ENCODE data around the gene STOML1. TPM values are rescaled to one million over a fixed set of nuclear protein-coding genes. Genes with fewer than 3 reads are reported as not detected.

STOML1 gene, protein sequence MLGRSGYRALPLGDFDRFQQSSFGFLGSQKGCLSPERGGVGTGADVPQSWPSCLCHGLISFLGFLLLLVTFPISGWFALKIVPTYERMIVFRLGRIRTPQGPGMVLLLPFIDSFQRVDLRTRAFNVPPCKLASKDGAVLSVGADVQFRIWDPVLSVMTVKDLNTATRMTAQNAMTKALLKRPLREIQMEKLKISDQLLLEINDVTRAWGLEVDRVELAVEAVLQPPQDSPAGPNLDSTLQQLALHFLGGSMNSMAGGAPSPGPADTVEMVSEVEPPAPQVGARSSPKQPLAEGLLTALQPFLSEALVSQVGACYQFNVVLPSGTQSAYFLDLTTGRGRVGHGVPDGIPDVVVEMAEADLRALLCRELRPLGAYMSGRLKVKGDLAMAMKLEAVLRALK
- 6.7 TPM for polyA plus RNA-seq (2013, experiment 1 of 2)
- polyA plus RNA-seq (2013, experiment 2 of 2): 7.2 TPM

DNA sequence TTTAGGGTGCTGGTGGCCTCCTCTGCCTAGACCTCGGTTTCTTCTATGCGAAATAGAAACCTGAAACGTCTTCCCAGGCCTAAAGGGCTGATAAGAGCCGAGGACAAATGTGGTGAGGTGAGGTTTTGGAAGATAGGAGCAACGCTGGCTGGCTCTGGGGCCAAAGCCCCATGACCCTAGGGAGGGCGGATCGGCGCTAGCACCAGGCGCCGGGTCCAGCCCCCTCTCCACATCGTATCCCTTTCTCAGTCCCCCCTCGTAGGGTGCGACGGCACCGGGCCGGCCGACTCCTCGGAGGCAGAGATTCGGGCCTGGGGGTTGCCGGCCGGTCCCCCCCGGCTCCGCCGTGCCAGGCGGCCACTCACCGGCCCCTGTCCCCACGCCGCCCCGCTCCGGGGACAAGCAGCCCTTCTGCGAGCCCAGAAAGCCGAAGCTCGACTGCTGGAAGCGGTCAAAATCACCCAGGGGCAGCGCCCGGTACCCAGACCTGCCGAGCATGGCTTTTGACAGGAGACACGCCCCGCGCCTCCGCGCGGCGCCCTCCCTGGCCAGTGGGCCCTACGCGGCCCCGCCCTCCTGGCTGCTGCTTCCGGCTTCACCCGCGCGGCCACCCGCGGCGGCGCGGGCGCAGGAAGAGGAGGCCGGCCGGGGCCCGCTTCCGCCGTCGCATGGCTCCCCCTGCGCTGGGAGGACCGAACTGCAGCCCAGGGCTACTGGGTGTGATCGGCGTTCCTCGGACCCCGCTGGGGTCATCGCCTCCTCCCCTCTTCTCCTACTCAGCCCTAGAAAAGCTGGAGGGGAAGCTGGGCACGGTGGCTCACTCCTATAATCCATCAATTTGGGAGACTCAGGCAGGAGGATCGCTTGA, at the start of gene STOML1:
Gene STOML1, minus strand, starts transcription at position 570 of the 868 bp plus-strand sequence. Its CDS starts 72 bp downstream, at position 498.
- H3K4me1 ChIP-seq (ENCODE audit: control insufficient read depth, insufficient read depth, low read length, poor library complexity, severe bottlenecking): peaks cover 33% of the 10 kb centered on the region
- WGBS, 2 experiments (ENCODE audit: insufficient coverage in 2 of 2): 1 to 2% methylated on average over 25 to 47 of the region's 72 CpGs
- H3K36me3 ChIP-seq (ENCODE audit: control insufficient read depth, insufficient read depth, low read length): no peaks in the 10 kb centered on the region
- no peaks in the 10 kb centered on the region for H3K9me3 ChIP-seq (ENCODE audit: control insufficient read depth, low read length)
- H3K27ac ChIP-seq (ENCODE audit: low read depth, low read length, severe bottlenecking): no peak within 1 kb of the TSS
- peak within 1 kb of the TSS; percentile 72 for H3K4me3 ChIP-seq (ENCODE audit: extremely low read depth, insufficient read depth, low read length, poor library complexity, severe bottlenecking)

DNA sequence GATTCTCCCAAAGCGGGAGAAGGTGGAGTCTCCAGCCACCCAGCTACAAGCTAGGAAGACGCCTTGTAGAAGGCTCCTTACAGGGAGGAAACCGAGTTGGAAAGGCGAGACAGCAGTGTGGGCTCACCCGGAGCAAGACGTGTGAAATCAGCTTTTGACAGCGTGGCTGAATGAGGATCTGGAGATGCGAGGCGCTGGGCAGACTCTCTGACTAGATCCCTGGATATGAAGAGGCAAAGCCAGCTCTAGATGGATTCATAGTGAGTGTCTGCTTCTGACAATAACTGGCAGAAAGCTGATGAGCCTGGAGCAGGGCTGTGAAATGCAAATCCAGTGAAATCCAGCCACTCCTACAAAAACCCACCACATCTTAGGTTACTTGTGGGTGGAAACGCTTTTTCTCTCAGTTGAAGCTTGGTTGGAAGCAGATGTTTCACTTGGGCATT, 49.2 kb upstream of the STOML1 start:
- WGBS, 2 experiments (ENCODE audit: insufficient coverage in 2 of 2): 91 to 92% methylated on average over 10 of the region's 10 CpGs
- peaks cover 29% of the 10 kb centered on the region for H3K4me1 ChIP-seq (ENCODE audit: control insufficient read depth, insufficient read depth, low read length, poor library complexity, severe bottlenecking)
- no peak overlapping the region for H3K4me3 ChIP-seq (ENCODE audit: extremely low read depth, insufficient read depth, low read length, poor library complexity, severe bottlenecking)
- H3K27ac ChIP-seq (ENCODE audit: low read depth, low read length, severe bottlenecking): no peak overlapping the region
- peaks cover 4% of the 10 kb centered on the region for H3K36me3 ChIP-seq (ENCODE audit: control insufficient read depth, insufficient read depth, low read length)
- H3K9me3 ChIP-seq (ENCODE audit: control insufficient read depth, low read length): no peaks in the 10 kb centered on the region

DNA sequence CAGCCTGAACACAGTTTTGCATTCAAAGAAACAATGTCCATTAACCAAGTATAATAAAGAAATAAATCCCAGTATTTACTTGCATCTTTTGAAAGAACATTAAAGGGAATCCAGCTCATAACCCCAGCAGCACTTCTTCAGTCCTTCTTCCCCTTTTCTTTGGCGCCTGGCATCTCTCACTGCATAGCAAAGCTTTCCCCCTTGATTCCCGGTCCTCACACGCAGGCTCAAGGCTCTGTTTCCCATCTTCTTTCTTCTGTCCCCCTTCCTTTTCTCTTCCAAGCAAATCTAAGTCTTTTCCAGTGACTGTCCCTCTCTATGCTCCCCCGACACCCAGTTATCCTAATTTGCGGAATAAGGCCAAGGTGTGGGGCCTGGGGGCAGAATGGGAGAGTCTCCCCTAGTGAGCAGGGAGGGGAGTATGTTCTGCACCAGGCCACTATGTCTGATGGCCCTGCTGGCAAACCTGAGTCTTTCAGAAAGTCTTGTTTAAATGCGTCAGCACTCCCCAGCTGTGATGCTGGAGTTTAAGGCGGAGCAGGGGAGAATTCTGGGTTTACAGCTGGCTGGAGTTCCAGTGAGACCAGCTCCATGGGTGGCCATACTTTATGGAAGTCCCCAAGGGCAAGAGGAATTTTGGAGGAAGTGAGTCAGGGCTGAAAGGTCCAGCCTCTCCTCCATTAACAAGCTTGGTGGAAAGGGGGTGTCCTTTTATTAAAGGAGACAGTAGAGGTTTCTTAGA, 48.2 kb upstream of the STOML1 start:
- WGBS, 2 experiments (ENCODE audit: insufficient coverage in 2 of 2): 74 to 75% methylated on average over 5 of the region's 7 CpGs
- H3K27ac ChIP-seq (ENCODE audit: low read depth, low read length, severe bottlenecking): peak overlapping the region; percentile 57
- no peak overlapping the region for H3K4me3 ChIP-seq (ENCODE audit: extremely low read depth, insufficient read depth, low read length, poor library complexity, severe bottlenecking)
- H3K36me3 ChIP-seq (ENCODE audit: control insufficient read depth, insufficient read depth, low read length): peaks cover 7% of the 10 kb centered on the region
- H3K4me1 ChIP-seq (ENCODE audit: control insufficient read depth, insufficient read depth, low read length, poor library complexity, severe bottlenecking): peaks cover 29% of the 10 kb centered on the region
- no peaks in the 10 kb centered on the region for H3K9me3 ChIP-seq (ENCODE audit: control insufficient read depth, low read length)

DNA sequence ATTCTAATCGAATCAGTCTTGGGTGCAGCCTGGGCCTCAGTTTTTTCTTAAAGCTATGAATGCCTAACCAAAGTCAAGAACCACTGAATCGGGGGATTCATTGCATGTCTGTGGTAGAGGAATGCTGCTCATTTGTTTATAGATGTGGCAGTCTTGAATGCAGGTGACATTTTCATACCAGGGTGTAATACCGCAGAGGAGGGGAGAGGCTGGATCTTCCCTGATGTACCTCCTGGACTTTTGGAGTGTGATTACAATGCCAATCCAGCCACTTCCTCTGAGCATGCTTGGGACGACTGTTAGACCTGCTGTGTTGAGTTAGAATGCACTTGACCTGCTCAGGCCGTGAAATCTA, 47.5 kb upstream of the STOML1 start:
- WGBS, 2 experiments (ENCODE audit: insufficient coverage in 2 of 2): 91 to 93% methylated on average over 4 to 5 of the region's 5 CpGs
- Histone ChIP-seq H3K27ac (ENCODE audit: low read depth, low read length, severe bottlenecking) (no peak overlapping the region), H3K9me3 (ENCODE audit: control insufficient read depth, low read length) (no peaks in the 10 kb centered on the region)

DNA sequence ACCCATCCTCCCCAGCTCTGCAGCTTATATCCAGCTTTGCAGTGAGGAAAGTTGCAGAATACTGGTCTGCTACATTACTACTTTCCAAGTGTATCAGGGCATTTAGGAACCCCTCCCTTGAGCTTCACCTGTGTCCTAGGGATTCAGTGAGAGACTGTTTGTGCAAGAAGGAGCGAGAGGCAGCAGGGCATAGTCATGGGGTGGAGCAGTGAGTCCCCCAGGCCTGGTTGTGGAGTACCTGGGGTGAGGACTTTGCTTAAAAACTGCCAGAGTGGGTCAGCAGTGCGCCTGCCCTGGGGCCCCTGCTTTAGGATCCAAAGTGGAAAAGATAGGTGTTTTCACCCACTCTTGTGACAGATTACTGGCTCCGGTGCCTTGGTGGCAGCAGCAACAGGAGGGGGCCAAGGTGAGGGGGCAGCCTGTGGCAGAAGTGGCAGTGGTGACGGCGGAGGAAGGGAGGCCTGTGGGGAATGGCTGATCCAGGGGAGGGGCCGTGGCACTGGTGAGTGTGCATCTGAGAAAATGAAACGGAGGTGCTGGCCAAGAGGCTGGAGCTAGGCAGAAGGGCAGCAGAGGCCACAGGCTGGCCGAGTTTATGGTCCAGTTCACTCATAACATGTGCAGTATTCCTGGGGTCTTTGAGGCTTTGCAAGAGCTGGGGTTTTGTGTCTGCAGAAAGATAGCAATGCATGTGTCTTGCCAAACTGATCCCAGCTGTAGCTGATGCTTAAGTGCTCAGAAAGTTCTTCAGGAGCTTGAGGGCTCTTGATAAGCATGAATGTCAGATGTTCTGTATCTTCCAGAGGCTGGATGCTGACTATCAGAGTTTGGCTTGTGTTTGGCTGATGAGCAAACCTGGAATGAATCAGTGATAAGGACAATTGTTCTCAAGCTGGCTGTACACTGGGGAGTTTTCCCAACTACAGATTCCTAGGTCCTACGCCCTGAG, 46.9 kb upstream of the STOML1 start:
- 90 to 91% methylated on average over 8 to 9 of the region's 9 CpGs for WGBS, 2 experiments (ENCODE audit: insufficient coverage in 2 of 2)
- Histone ChIP-seq H3K27ac (ENCODE audit: low read depth, low read length, severe bottlenecking) (no peak overlapping the region), H3K9me3 (ENCODE audit: control insufficient read depth, low read length) (no peaks in the 10 kb centered on the region), H3K4me1 (ENCODE audit: control insufficient read depth, insufficient read depth, low read length, poor library complexity, severe bottlenecking) (peaks cover 29% of the 10 kb centered on the region), H3K36me3 (ENCODE audit: control insufficient read depth, insufficient read depth, low read length) (peaks cover 18% of the 10 kb centered on the region), H3K4me3 (ENCODE audit: extremely low read depth, insufficient read depth, low read length, poor library complexity, severe bottlenecking) (no peak overlapping the region)

More for the DNA sequence above, 47.5 kb upstream of the STOML1 start:
- no peak overlapping the region for H3K4me3 ChIP-seq (ENCODE audit: extremely low read depth, insufficient read depth, low read length, poor library complexity, severe bottlenecking)
- peaks cover 12% of the 10 kb centered on the region for H3K36me3 ChIP-seq (ENCODE audit: control insufficient read depth, insufficient read depth, low read length)
- H3K4me1 ChIP-seq (ENCODE audit: control insufficient read depth, insufficient read depth, low read length, poor library complexity, severe bottlenecking): peaks cover 29% of the 10 kb centered on the region

DNA sequence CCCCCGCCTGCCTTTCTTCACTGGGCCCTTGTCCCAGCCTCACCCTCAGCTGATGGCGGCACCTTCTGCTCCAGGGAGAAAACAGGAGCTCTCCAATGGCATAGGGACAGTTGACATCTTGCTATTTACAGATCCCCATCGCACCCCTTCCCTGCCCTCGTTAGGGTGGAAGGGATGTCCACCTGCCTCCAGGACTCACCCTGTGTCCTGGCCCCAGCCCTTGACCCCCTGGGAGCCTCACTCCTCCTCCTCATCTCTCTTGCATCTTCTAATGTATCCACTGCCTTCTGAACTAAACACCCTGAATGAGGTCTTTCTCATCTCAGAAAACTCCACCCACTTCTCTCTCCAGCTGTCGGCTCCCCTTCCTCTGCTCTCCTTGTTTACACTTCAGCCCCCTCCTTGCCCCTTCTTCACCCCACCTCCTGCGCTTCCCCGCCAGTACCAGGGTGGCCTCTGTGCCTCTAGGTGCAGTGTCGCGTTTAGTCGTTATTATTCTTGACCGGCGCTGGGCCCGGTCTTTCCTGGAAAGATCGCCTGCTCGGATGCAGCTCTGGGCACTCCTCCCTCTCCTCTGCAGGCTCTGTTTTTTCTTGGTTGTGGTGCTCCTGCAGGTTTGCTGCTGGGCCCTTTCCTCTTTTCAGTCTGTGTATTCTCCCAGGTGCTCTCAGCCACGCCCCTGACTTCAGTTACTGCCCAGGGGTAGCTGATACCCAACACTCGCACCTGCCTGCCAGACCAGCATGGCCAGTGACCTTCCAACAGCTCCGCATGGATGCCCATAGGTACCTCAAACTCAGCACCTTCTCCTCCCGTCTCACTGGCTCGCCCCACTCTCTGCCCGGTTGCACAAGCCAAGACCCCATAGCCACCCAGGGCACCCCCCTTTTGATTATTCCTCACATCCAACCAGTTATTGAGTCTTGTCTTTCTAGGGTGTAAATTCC, 45.3 kb upstream of the STOML1 start:
- 87 to 90% methylated on average over 20 to 21 of the region's 21 CpGs for WGBS, 2 experiments (ENCODE audit: insufficient coverage in 2 of 2)
- Histone ChIP-seq H3K4me1 (ENCODE audit: control insufficient read depth, insufficient read depth, low read length, poor library complexity, severe bottlenecking) (peaks cover 29% of the 10 kb centered on the region), H3K4me3 (ENCODE audit: extremely low read depth, insufficient read depth, low read length, poor library complexity, severe bottlenecking) (no peak overlapping the region), H3K27ac (ENCODE audit: low read depth, low read length, severe bottlenecking) (no peak overlapping the region), H3K36me3 (ENCODE audit: control insufficient read depth, insufficient read depth, low read length) (peaks cover 33% of the 10 kb centered on the region), H3K9me3 (ENCODE audit: control insufficient read depth, low read length) (no peaks in the 10 kb centered on the region)

DNA sequence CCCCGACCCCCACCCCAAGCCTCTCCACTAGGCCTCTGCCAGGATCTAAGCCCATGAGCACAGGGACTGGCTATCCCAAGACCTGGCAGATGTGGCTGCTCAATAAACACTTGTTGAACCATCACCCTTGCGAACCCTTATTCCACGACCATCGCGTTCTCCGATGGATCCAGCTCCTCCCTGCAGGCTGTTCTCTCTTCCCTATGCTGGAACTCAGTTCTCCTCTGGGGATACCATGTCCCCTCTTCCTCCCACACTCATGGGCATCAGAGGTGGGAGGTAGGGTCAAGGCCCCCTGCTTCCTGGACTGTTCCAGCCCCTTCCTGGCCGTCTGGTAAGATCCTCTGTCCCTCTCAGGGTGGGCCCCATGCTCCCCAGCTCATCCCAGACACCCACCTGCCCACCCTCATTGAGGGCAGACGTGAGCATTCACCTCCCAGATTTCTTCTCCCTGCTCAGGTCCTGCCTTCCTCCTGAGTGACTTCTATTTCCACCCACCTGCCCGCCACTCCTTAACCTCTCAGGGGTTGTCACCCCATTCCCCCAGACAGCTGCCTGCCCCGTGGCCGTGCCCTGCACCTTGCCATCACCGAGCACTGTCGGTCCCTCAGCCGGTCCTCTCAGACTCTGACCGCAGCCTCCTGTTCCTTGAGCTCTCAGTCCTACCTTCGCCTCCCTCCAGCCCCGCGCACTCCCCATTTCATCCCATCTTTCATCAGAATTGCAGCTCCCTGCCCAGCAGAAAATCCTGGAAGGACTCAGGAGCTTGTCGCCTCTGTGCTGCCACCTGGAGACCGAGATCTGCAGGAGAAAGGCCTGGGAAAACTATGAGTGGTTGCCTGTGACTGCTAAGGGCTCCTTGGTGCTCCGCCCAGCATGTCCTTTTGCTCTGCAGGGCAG, 44.4 kb upstream of the STOML1 start:
- no peak overlapping the region for H3K4me3 ChIP-seq (ENCODE audit: extremely low read depth, insufficient read depth, low read length, poor library complexity, severe bottlenecking)
- H3K9me3 ChIP-seq (ENCODE audit: control insufficient read depth, low read length): no peaks in the 10 kb centered on the region
- H3K27ac ChIP-seq (ENCODE audit: low read depth, low read length, severe bottlenecking): no peak overlapping the region
- WGBS, 2 experiments (ENCODE audit: insufficient coverage in 2 of 2): 57 to 65% methylated on average over 17 to 18 of the region's 21 CpGs
- H3K36me3 ChIP-seq (ENCODE audit: control insufficient read depth, insufficient read depth, low read length): peaks cover 30% of the 10 kb centered on the region
- peaks cover 29% of the 10 kb centered on the region for H3K4me1 ChIP-seq (ENCODE audit: control insufficient read depth, insufficient read depth, low read length, poor library complexity, severe bottlenecking)

DNA sequence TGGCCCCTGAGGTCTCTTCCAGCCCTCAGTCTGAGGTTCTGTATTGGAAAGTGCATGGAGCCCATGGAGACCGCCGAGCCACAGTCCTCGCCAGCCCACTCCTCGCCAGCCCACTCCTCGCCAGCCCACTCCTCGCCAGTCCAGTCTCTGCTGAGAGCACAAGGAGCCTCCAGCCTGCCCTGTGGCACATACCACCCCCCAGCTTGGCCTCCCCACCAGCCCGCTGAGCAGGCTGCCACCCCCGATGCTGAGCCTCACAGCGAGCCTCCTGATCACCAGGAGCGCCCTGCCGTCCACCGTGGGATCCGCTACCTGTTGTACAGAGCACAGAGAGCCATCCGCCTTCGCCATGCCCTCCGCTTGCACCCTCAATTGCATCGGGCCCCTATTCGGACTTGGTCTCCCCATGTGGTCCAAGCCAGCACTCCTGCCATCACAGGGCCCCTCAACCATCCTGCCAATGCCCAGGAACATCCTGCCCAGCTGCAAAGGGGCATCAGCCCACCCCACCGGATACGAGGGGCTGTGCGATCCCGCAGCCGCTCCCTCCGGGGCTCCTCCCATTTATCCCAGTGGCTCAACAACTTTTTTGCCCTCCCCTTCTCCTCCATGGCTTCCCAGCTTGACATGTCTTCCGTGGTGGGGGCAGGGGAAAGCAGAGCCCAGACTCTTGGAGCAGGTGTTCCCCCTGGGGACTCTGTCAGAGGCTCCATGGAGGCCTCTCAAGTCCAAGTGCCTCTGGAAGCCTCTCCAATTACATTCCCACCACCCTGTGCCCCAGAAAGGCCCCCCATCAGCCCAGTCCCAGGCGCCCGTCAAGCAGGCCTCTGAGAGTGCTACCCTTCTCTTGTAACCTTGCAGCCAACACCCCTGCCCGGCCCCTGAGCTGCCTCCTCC, 43.3 kb upstream of the STOML1 start:
- Histone ChIP-seq H3K27ac (ENCODE audit: low read depth, low read length, severe bottlenecking) (no peak overlapping the region), H3K4me3 (ENCODE audit: extremely low read depth, insufficient read depth, low read length, poor library complexity, severe bottlenecking) (no peak overlapping the region), H3K36me3 (ENCODE audit: control insufficient read depth, insufficient read depth, low read length) (peaks cover 33% of the 10 kb centered on the region), H3K4me1 (ENCODE audit: control insufficient read depth, insufficient read depth, low read length, poor library complexity, severe bottlenecking) (peaks cover 18% of the 10 kb centered on the region), H3K9me3 (ENCODE audit: control insufficient read depth, low read length) (no peaks in the 10 kb centered on the region)
- WGBS, 2 experiments (ENCODE audit: insufficient coverage in 2 of 2): 90 to 92% methylated on average over 21 to 23 of the region's 28 CpGs

Measured in mesodermal cell (in vitro differentiated cells).